Stimulated activated CD8-positive, alpha-beta memory T cell treated with anti-CD3 and anti-CD28 coated beads, Interleukin-15, amount 100 ng/mL, for 4 hours (primary cell): ENCODE results near the gene MCM9.
A peak's percentile ranks its signal among the peaks of the same experiment; 100 is the strongest.
"Not testable (repeated sequence)": the region's sequence is repeated elsewhere in the genome, so short reads cannot be mapped to it uniquely, and the experiment has no call there.

ENCODE experiments used
- DNase-seq, 2 donors: peaks; one replicate each; pipeline ENCODE4 v3.0.0-alpha.2; 2020; ENCODE audit warnings: low read depth in 2 of 2

The MCM9 gene

DNA sequence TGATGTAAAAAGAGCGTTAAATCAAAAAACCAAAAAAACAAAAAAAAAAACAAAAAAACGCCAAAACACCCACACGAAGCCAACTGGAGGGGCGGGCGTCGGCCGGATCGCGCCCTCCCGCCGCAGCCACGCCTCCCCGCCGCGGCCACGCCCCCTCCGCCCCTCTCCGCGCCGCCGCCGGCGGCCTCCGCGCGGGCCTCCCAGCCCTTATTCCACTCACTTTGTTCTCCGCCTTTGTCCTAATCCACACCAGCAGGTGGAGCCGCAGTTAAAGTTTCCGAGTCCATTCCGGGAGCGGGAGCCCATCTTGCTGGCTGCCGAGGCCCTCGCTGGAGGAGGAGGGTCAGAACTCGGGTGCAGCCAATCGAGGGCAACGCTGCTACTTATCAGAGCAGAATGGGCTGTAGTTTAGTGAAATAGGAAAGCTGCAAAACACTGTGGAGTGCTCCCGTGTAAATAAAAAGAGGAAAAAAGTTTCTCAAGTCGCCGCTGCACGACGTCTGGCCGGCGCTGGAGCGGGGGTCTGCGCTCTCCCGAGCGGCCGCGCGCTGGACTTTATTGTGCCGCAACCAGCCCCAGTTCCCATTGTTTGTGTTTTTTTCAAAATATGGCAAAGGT is 41.0 kb downstream of the MCM9 start, which contains the start of gene ASF1A:
TSS of gene ASF1A (plus strand) at position 346 of the 618 bp plus-strand sequence. CDS start at position 608, 262 bp downstream.
- peak; percentile 87 to 90 for DNase-seq

DNA sequence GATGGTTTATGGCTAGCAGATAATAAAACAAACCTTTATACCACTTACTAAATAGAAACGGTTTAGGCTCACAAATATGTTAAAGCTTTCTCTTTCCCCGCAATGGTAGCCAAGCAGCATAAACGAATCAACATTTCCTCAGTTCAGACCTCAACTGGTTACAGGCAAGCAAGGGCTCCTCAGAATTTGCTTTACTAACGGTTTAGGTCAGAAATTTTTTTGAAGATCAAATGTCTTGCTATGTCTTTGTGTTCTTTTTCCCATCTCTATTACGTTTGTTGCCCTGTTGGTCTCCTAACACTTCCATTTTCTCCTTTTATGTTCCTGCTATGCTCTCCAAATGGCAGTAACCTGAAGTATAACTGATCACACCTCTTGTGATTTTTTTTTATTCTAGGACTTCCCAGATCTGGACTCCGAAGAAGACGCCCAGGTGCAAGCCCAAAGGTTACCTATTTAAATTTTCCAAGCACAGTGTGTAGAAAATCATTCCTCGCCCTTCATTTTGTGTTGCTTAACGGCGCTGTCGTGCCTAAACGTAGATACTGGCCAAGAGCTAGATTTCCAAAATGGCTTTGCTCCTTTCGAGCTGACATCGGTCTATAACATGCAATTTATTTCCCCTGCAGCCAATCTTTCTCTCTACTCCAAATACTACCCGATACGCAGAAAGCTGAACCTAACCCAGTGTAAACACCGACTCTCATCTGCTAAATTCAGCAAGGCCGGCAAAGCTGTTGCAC is 41.7 kb downstream of the MCM9 start:
- DNase-seq, result peak; percentile 0 to 3

DNA sequence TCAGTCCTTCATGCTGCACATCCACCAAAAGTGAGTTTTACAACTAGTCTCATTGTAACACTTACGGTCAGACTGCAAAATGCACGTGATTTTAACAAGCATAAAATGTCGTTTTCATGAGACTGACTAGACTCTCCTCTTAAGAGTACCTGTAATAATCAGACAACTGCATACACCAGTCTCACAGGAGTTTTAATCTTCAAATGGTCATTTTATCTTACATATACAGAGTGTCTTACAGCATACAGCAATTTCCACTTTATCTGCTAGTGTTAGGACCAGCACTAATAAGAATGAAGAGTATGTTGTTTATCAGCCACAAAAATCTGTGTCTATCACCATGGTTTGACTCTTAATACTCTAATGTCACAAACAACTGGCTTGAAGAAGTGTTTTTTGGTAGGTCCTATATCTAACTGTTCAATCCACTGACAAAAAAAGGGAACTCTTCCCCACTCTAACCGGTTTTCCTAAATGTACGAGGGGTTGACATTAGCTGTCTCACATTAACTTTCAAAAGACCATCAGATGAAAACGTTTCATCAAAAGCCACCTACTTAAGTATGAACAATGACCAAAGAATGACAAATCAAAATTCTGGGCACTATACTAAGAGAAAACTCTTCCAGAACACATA is 42.5 kb downstream of the MCM9 start:
- DNase-seq, result no peak

DNA sequence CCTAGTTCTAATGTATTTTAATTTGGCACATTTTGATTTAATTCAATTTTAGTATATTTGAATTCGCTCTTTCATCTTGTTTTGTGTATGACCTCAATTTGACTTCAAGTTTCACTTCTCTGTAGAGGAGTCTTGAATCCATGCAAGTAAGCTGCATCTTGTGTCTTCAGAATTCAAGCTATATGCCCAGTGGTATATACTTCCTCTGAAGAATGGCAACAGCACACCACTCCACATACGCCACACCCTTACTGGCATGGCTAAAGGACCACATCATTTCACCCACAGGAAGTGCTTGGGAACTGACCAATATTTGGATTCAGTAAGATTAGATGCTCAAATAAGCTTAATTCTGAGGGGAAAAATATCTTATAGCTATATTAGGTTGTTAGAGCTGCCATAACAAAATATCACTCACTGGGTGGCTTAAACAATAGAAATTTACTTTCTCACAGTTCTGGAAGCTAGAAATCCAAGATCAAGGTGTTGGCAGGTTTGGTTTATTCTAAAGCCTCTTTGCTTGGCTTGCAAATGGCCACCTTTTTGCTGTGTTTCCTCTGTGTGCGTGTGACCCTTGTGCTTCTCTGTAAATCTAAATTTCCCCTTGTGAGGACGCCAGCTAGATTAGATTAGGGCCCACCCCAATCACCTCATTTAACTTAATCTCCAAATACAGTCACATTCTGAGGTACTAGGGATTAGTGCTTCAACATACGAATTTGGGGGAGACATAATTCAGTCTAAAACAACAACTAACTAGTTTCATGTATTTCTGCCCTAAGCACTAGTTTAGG is 43.8 kb downstream of the MCM9 start:
- DNase-seq, result no peak

DNA sequence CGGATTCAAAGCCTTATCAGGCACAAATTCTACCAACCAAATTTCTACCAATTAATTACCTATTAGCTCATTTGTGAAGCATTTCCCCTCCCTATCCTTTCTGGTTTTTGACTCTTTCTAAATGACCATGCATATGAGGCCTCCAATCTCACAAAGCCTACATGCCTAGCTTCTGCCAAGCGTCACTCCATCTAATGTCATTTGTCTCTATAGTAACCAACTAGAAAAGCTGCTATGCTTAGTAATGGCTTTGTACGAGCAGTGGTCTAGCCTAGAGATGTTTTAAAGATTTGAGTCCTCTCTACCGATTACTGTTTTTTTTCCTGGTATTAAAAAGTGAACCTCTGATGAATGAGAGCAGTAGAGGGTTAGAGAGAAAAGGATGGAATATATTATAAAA is 45.8 kb downstream of the MCM9 start:
- no peak for DNase-seq

DNA sequence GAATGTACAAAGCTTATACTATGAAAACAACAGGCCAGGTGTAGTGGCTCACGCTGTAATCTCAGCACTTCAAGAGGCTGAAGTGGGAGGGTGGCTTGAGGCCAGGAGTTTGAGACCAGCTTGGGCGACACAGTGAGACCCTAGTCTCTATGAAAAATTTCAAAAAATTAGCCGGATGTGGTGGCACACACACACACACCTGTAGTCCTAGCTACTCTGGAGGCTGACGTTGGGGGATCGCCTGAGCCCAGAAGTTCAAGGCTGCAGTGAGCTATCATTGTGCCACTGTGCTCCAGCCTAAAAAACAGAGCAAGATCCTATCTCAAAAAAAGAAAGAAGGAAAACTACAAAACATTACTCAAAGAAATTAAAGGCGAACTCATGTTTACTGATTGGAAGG is 48.3 kb downstream of the MCM9 start:
- no peak for DNase-seq

DNA sequence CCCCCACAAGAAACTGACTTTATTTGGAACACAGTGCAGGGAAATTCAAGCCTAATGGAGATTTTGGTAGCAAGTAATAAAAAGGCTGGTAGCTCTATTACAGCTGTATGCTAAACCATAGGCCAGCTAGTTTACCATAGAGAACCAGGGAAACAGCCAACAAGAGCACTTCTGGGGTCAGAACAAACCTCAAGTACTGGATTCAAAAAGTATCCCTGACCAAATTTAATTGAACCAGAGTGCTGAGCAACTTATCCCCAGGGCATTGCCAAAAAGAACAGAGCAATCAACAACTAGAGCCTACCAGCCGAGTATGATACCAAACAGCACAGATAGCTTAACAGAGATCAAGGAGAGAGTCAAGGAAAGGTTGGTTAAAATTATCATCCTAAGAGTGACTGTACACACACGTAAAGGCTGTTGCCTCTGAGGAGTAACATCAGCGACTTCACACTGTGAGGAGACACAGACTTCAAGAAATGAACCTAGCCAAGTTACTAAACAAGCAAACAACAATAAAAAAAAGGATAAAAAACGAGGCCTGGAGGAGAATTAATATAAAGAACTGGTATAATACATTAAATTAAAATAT is 52.5 kb downstream of the MCM9 start:
- DNase-seq, result no peak

DNA sequence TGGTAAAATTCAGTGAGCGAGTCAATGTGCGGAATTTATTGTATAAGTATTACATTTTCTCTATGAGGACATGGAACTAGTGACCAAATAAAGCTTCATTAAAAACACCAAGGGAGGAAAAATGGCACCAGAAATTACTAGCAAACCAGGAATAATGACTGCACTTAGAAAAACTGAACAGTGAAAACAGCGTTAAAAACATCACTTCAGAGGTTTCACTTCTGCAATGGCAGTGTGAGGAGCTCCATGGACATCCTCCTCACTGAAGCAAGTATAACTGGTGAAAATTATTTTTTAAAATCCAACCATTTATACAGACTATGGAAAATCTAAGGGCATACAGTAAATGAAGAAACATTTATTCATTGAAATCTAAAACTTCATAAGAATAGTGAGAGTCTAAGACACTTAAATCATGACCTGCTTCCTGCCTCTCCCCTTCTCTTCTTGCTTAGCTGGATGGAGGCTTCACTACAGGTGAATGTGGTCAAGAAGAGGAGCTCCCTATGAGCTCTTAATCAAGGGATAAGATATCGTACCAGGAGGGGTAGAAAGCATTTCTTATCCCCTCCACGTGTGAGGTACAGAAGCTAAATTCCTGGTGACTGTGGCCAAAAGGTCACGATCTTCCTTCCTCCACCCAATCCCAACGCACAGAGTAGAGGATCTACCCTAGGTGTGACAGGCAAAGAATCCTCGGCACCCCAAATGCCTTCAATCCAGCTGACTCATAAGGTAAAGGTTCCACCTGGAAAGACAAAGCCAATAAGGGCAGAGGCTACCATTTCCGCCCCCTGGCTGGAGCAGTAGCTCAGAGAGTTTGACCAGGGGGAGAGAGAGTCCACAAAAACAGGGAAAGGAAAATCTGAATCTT is 53.3 kb downstream of the MCM9 start:
- DNase-seq, result no peak

DNA sequence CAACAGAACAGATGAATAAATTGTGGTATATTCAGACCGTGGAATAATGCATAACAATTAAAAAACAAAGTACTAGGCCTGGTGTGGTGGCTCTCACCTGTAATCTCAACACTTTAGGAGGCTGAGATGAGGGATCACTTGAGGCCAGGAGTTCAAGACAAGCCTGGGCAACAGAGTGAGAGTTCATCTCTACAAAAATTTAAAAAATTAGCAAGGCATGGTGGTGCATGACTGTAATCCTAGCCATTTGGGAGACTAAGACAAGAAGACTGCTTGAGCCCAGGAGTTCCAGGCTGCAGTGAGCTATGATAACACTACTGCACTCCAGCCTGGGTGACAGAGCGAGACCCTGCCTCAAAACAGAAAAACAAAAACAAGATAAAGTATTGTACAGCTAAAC is 57.2 kb downstream of the MCM9 start:
- no peak for DNase-seq

DNA sequence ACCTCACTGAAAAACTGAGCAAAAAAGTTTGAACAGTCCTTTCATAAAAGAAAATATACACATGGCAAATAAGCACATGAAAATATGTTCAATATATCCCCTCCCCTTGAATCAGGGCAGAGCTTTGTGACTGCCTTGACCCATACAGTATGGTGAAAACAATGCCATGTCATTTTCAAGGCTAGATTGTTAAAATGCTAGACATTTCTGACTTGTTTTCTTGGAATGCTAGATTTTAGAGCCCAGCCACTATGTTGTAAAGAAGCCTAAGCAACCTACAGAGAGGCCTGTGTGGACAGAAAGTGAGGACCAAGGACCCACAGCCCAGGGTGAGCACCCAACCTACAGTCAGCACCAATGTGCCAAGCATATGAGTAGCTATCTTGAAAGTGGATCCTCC is 58.1 kb downstream of the MCM9 start:
- DNase-seq, result no peak

DNA sequence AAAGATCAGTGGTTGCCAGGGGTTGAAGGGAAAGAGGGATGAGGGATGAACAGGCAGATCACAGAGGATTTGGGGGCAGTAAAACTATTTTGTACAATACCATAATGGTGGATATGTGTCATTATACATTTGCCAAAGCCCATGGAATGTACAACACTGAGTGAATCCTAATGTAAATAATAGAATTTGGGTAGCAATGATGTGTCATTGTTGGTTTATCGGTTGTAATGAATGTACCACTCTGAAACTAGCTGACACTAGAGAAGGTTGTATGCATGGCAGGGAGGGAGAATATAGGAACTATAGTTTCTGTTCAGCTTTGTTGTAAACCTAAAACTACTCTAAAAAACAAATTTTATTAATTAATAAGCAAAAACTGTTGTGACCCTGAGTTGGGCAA is 58.8 kb downstream of the MCM9 start:
- DNase-seq, result no peak

DNA sequence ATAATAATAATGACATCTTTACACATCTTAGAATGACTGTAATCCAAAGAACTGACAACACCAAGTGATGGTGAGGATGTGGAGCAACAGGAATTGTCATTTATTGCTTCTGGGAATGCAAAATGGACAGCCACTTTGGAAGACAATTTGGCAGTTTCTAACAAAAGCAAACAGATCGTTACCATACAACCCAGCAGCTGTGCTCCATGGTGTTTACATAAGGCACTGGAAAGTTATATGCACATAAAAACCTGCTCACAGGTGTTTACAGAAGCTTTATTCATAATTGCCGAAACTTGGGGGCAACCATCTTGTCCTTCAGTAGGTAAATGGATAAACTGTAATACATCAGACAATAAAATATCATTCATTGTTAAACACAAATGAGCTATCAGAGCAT is 59.3 kb downstream of the MCM9 start:
- DNase-seq, result no peak

DNA sequence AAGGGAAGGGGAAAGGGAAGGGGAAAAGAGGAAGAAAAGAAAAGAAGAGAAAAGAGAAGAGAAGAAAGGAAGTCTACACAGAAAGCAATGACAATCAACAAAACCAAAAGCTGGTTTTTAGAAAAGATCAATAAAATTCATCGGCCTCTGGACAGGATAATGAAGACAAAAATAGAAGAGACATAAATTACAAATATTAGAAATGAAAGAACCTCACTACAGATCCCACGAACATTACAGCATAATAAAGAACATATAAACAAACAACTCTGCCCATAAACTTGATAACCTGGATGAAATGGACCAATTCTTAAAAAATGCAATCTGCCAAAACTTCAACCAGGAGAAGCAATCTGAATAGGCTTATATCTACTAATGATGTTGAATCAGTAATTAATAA is 61.7 kb downstream of the MCM9 start:
- DNase-seq, result no peak

DNA sequence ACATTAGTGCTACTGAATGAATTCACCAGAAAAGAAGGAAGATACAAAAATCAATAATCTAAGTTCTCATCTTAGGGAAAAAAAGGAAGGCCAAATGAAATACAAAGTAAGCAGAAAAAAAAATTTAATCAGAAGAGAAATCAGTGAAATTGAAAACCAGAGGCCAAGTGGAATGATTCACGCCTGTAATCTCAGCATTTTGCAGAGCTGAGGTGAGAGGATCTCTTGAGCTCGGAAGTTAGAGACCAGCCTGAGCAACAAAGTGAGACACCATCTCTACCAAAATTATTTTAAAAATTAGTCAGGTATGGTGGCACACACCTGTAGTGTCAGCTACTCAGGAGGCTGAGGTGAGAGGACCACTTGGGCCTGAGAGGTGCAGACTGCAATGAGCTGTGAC is 62.2 kb downstream of the MCM9 start:
- DNase-seq, result no peak

DNA sequence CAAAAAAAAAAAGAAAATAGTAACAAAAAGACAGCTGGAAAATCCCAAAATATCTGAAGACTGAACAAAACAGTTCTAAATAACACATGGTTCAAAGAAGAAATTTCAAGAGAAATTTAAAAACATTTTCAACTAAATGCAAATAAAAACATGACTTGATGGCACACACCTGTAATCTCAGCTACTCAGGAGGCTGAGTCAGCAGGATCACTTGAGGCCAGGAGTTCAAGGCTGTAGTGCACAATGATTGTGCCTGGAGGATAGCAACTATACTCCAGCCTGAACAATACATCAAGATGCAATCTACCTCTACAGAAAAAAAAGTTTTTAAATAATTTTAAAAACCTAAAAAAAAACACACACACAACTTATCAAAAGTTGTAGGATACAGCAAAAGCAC is 62.6 kb downstream of the MCM9 start:
- DNase-seq, result no peak

DNA sequence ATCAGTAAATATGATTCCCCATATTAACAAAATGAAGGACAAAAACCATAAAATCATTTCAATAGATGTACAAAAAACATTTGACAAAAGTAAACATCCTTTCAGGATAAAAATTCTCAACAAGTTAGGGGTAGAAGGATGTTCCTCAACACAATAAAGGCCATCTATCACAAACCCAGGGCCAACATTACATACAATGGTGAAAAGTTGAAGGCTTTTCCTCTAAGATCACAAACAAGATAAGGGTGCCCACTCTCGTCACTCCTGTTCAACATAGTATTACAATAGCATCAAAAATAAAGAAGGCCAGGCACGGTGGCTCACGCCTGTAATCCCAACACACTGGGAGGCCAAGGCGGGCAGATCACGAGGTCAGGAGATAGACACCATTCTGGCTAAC is 63.6 kb downstream of the MCM9 start:
- no peak for DNase-seq

DNA sequence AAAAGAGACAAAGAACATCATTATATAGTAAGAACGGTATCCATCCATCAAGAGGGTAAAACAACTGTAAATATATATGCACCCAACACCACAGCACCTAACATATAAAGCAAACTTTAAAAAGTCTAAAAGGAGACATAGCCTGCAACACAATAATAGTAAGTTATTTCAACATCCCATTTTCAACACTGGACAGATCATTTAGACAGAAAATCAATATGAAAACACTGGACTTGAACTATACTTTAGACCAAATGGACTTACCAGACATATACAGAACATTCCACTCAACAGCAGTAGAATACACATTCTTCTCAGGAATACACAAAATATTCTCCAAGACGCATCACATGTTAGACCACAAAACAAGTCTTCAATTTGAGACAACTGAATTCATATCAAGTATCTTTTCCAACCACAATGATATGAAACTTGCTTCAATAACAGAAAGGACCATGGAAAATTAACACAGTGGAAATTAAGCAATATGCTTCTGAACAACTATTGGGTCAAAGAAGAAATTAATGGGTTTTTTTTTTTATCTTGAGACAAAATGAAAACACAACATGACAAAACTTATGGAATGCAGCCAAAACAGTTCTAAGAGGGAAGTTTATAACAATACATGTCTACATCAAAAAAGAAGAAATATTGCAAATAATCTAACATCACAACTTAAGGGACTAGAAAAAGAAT is 64.9 kb downstream of the MCM9 start:
- no peak for DNase-seq

DNA sequence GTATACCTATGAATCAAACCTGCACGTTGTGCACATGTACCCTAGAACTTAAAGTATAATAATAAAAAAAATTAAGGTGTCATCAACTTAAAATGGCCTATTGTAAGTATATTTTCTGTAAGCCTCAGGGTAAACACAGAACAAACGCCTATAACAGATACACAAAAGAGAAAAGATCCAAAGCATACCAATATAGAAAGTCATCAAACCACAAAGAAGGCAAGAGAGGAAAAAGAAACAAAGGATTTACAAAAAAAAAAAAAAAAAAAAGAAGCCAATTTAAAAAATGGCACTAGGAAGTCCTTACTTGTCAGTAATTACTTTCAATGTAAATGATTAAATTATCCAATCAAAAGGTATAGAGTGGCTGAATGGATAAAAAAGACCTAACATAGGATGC is 65.6 kb downstream of the MCM9 start:
- DNase-seq, result no peak

DNA sequence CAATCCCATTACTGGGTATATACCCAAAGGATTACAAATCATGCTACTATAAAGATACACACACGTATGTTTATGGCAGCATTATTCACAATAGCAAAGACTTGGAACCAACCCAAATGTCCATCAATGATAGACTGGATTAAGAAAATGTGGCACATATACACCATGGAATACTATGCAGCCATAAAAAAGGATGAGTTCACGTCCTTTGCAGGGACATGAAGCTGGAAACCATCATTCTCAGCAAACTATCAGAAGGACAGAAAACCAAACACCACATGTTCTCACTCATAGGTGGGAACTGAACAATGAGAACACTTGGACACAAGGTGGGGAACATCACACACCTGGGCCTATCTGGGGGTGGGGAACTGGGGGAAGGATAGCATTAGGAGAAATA is 66.1 kb downstream of the MCM9 start:
- not testable (repeated sequence) for DNase-seq

DNA sequence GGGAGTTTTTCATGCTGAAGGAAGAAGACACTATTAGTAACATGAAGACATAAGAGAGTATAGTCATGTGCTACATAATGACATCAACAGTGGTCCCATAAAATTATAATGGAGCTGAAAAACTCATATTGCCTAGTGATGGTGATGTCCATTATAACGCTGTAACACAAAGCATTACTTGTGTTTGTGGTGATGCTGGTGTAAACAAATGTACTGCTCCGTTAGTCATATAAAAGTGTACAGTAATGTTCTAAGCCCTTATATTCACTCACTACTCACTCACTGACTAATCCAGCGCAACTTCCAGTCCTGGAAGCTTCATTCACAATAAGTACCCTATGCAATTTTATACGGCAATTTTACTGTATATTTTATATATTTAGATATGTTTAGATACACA is 67.8 kb downstream of the MCM9 start:
- no peak for DNase-seq

DNA sequence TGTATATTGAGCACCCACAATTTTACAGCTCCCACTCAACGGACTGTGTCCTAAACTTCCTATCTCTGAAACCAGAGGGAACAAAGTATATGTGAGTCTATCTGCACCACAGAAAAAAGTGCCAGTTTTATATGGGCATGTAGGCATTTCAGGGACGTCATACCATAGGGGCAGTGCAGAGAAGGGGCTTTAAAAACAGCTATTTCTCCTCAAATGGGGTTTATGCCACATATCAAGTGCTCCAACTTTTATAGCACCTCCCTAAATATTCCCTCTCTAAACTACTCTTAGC is 69.9 kb downstream of the MCM9 start:
- no peak for DNase-seq
